Measurements from ENCODE around the gene SETD1A.

Gene SETD1A

GRCh38 chr16:31025339-31025738 lies 67.8 kb downstream of the SETD1A start:
- DNase-seq: no peak

GRCh38 chr16:31029272-31029671 lies 71.7 kb downstream of the SETD1A start:
- DNase-seq: no peak

GRCh38 chr16:31031276-31031675 lies 73.7 kb downstream of the SETD1A start:
- no peak for DNase-seq

- peak; percentile 96 for DNase-seq
Measured at GRCh38 chr16:31032736-31033708, 75.5 kb downstream of the SETD1A start, which contains the start of gene STX4. Gene STX4, plus strand, starts transcription at chr16:31033558. Its CDS starts 248 bp downstream, at chr16:31033806.

GRCh38 chr16:31033709-31034492 lies 76.3 kb downstream of the SETD1A start:
- peak; percentile 79 for DNase-seq

Data from activated T-cell treated with anti-CD3 and anti-CD28 coated beads for 4 hours (primary cell).